IMR-90 (cell line): ENCODE results near the gene CAP2. TPM values are rescaled to one million over a fixed set of nuclear protein-coding genes. Genes with fewer than 3 reads are reported as not detected.

Source experiments
- ATAC-seq: fragments of 200-7000 bp; cut with Tn5 transposase; 2 replicates; pipeline ENCODE4 v1.9.1; 2020; ENCODE audit warnings: low read depth, mild to moderate bottlenecking, moderate library complexity
- BruUV-seq: library from RNA; stranded (reverse); fragments of 400-500 nt; replicated peaks from 2 replicates; lab custom pipeline; 2021; lab: Mats Ljungman, UMichigan
- CTCF ChIA-PET: fragments of 300-600 bp; formaldehyde crosslinking; extraction: SDS; loops from one replicate; lab custom pipeline; 2021; ENCODE audit warnings: antibody characterized with exemption; lab: Yijun Ruan, JAX
- POLR2A ChIA-PET: fragments of 300-600 bp; sonication (Branson Sonifier 250); formaldehyde crosslinking; loops from one replicate; lab custom pipeline; 2022; ENCODE audit warnings: antibody characterized with exemption; ENCODE audit not compliant: unreplicated experiment; lab: Charles Lee
- DNase-seq: peaks from one replicate; pipeline ENCODE4 v3.0.0; 2013
- H2AFZ ChIP-seq: replicated peaks from 2 replicates; pipeline ENCODE3; 2013; ENCODE audit warnings: low read length, mild to moderate bottlenecking; ENCODE audit not compliant: poor library complexity
- H2AK5ac ChIP-seq: 2 replicates; pipeline ENCODE4 v1.6.1; 2013; ENCODE audit warnings: low read depth, low read length, inconsistent platforms
- H2AK9ac ChIP-seq: replicated peaks from 2 replicates; pipeline ENCODE3; 2013; ENCODE audit warnings: mild to moderate bottlenecking, low read depth, low read length, moderate library complexity; ENCODE audit not compliant: poor library complexity
- H2BK120ac ChIP-seq: 2 replicates; pipeline ENCODE4 v1.6.1; 2013; ENCODE audit warnings: low read depth, low read length, inconsistent platforms
- H2BK15ac ChIP-seq: 3 replicates; pipeline ENCODE4 v1.6.1; 2013; ENCODE audit warnings: low read depth, low read length, inconsistent platforms
- H2BK20ac ChIP-seq: 2 replicates; pipeline ENCODE4 v1.6.1; 2013; ENCODE audit warnings: low read depth, mild to moderate bottlenecking, inconsistent platforms, low read length, moderate library complexity
- H2BK5ac ChIP-seq: 2 replicates; pipeline ENCODE4 v1.6.1; 2013; ENCODE audit warnings: mild to moderate bottlenecking, low read depth, low read length, inconsistent platforms; ENCODE audit not compliant: poor library complexity, severe bottlenecking
- H3K14ac ChIP-seq: replicated peaks from 2 replicates; pipeline ENCODE4 v1.6.1; 2013; ENCODE audit warnings: low read depth, low read length, inconsistent platforms
- H3K18ac ChIP-seq: 2 replicates; pipeline ENCODE4 v1.6.1; 2013; ENCODE audit warnings: low read depth, low read length, control low read depth
- H3K23ac ChIP-seq: 2 replicates; pipeline ENCODE4 v1.6.1; 2013; ENCODE audit warnings: low read depth, low read length, inconsistent platforms
- H3K27ac ChIP-seq: 2 replicates; pipeline ENCODE4 v1.5.1; 2013; ENCODE audit warnings: mild to moderate bottlenecking, control low read depth, low read length; ENCODE audit not compliant: insufficient read depth
- H3K27me3 ChIP-seq: 2 replicates; pipeline ENCODE4 v1.6.1; 2013; ENCODE audit warnings: low read length; ENCODE audit not compliant: control insufficient read depth, insufficient read depth
- H3K36me3 ChIP-seq: 2 replicates; pipeline ENCODE4 v1.6.1; 2013; ENCODE audit warnings: low read length, mixed read lengths; ENCODE audit not compliant: control insufficient read depth, insufficient read depth
- H3K4ac ChIP-seq: 2 replicates; pipeline ENCODE4 v1.6.1; 2013; ENCODE audit warnings: low read depth, low read length, inconsistent platforms
- H3K4me1 ChIP-seq: 2 replicates; pipeline ENCODE4 v1.6.1; 2013; ENCODE audit warnings: low read length, mixed read lengths; ENCODE audit not compliant: control insufficient read depth, insufficient read depth
- H3K4me2 ChIP-seq: 2 replicates; pipeline ENCODE4 v1.6.1; 2013; ENCODE audit warnings: low read depth, mild to moderate bottlenecking, control low read depth, low read length, moderate library complexity
- H3K4me3 ChIP-seq: 2 replicates; pipeline ENCODE4 v1.5.1; 2013; ENCODE audit warnings: low read depth, mild to moderate bottlenecking, control low read depth, low read length, moderate library complexity; ENCODE audit not compliant: insufficient read depth
- H3K56ac ChIP-seq: 2 replicates; pipeline ENCODE4 v1.6.1; 2013; ENCODE audit warnings: low read length, inconsistent platforms; ENCODE audit not compliant: insufficient read depth; ENCODE audit errors: extremely low read depth
- H3K79me1 ChIP-seq, 2 experiments: 2 replicates each; pipeline ENCODE4 v1.6.1; 2013; ENCODE audit warnings: low read length in 2 of 2, inconsistent platforms in 1 of 2, low read depth in 1 of 2
- H3K9ac ChIP-seq: 2 replicates; pipeline ENCODE4 v1.6.1; 2013; ENCODE audit warnings: low read depth, low read length, control low read depth
- H3K9me1 ChIP-seq: 2 replicates; pipeline ENCODE4 v1.6.1; 2013; ENCODE audit warnings: low read length, inconsistent platforms; ENCODE audit not compliant: insufficient read depth
- H3K9me3 ChIP-seq: 2 replicates; pipeline ENCODE4 v1.6.1; 2013; ENCODE audit warnings: low read length; ENCODE audit not compliant: control insufficient read depth, insufficient read depth
- H4K20me1 ChIP-seq: 2 replicates; pipeline ENCODE4 v1.6.1; 2013; ENCODE audit warnings: low read length, inconsistent platforms; ENCODE audit not compliant: insufficient read depth
- H4K5ac ChIP-seq: 2 replicates; pipeline ENCODE4 v1.6.1; 2013; ENCODE audit warnings: mild to moderate bottlenecking, low read depth, low read length, control low read depth
- H4K8ac ChIP-seq, 2 experiments: 2 replicates each; pipeline ENCODE4 v1.6.1; 2013; ENCODE audit warnings: low read depth in 2 of 2, low read length in 2 of 2, control low read depth in 1 of 2, inconsistent platforms in 1 of 2
- H4K91ac ChIP-seq: 2 replicates; pipeline ENCODE4 v1.6.1; 2013; ENCODE audit warnings: low read depth, low read length, inconsistent platforms; ENCODE audit not compliant: insufficient read depth
- USF2 ChIP-seq: fragments of 150-350 bp; IDR thresholded peaks from 2 replicates; pipeline ENCODE4 v1.6.1; 2017; ENCODE audit warnings: mild to moderate bottlenecking, antibody characterized with exemption, low read length, low read depth
- WGBS, 2 experiments: methylation state at CpG; one replicate each; pipeline versions ENCODE4 v1.1.5 to v1.1.7; 2013; ENCODE audit warnings: missing lambda C conversion rate in 2 of 2; ENCODE audit not compliant: insufficient read length in 1 of 2; ENCODE audit errors: extremely low coverage in 2 of 2; 5-methylcytosine and 5-hydroxymethylcytosine counted together
- dilution Hi-C: fragments of 300-500 bp; cut with HindIII; formaldehyde crosslinking; loops from one replicate; pipeline ENCODE4 v1.14.3; 2018; ENCODE audit warnings: low sequenced_read_pairs; ENCODE audit not compliant: unreplicated experiment
- in situ Hi-C: fragments of 300-500 bp; cut with MboI; formaldehyde crosslinking; loops from 3 replicates; pipeline ENCODE4 v1.14.3; 2019; ENCODE audit warnings: low sequenced_read_pairs, inconsistent platforms, mixed read lengths
- intact Hi-C: fragments of 100-400 bp; cut with micrococcal nuclease; formaldehyde crosslinking; loops from 2 replicates; pipeline ENCODE4 v1.10.0; 2022
- polyA plus RNA-seq, 3 experiments: library from polyadenylated mRNA; depleted of rRNA; stranded (reverse); fragments of >200 nt; gene quantifications; 2 replicates each; pipeline ENCODE4 v1.2.3, GENCODE V29; 2012; ENCODE audit warnings: low replicate concordance in 1 of 3
- total RNA-seq: library from RNA; depleted of rRNA; stranded (reverse); fragments of >200 nt; gene quantifications from 2 replicates; pipeline ENCODE4 v1.2.3, GENCODE V29; 2012

CAP2 gene
- total and polyA plus RNA-seq, 2 of the 4 experiments (the other 2 are of a cell fraction), result 14.5 to 27.5 TPM

- dilution Hi-C loops, result no loop called here
- no peak for TF ChIP-seq USF2
Observed at GRCh38 chr6:17478946-17479345, 85.6 kb downstream of the CAP2 start.

More at GRCh38 chr6:17478946-17479345, 85.6 kb downstream of the CAP2 start:
- ChIA-PET CTCF (no interaction called here), POLR2A (no interaction called here)
- Histone ChIP-seq H3K4ac (no peak overlapping the region; the same call in 1 of the 2 replicates), H3K9me1 (0 out of 2 replicates have a peak, but pooled peaks cover 7% of the 10 kb centered on the region), H3K14ac (no peak overlapping the region), H4K91ac (no peak overlapping the region), H4K5ac (no peak overlapping the region), H3K36me3 (no peaks in the 10 kb centered on the region), H3K9me3 (no peaks in the 10 kb centered on the region), H4K20me1 (no peaks in the 10 kb centered on the region), H2BK15ac (no peak overlapping the region), H2BK120ac (no peak overlapping the region), H3K4me2 (no peak overlapping the region), H3K9ac (no peak overlapping the region), H3K79me1 (peaks cover 0 to 9% of the 10 kb centered on the region in 2 experiments; a peak in 2 of 4 replicates), H3K4me3 (no peak overlapping the region), H2AK9ac (no peak overlapping the region), H3K23ac (no peak overlapping the region), H2BK5ac (no peak overlapping the region), H3K18ac (no peak overlapping the region), H3K4me1 (peaks cover 3% of the 10 kb centered on the region), H3K56ac (no peak overlapping the region), H4K8ac (no peak overlapping the region), H2AK5ac (no peak overlapping the region), H2AFZ (no peak overlapping the region), H3K27me3 (no peaks in the 10 kb centered on the region), H2BK20ac (no peak overlapping the region), H3K27ac (no peak overlapping the region)
- no TSS peak for BruUV-seq
- 93% methylated on average over 7 of the region's 7 CpGs; no CpG with 5 or more reads in 1 of the 2 experiments for WGBS, 2 experiments
- intact Hi-C loops (no loop called here), in situ Hi-C loops (no loop called here)
- DNase-seq (no peak), ATAC-seq (no peak)
